ENCODE results near the gene FAM227B. TPM values are rescaled to one million over a fixed set of nuclear protein-coding genes. Genes with fewer than 3 reads are reported as not detected.
"Not testable (repeated sequence)": the region's sequence is repeated elsewhere in the genome, so short reads cannot be mapped to it uniquely, and the experiment has no call there.

FAM227B gene
- polyA plus RNA-seq (2012; ENCODE audit: missing spikeins): 10.6 TPM

GRCh38 chr15:49620658-49621368 is at the start of gene FAM227B, which contains the start of gene DTWD1:
TSS of gene FAM227B (minus strand) at chr15:49620818. CDS start at chr15:49615171, 5,647 bp downstream.
TSS of gene DTWD1 (plus strand) at chr15:49621048. CDS start at chr15:49625168, 4,120 bp downstream.
- FAIRE-seq (peak; percentile 92), DNase-seq (ENCODE audit: insufficient read length) (peak; percentile 63)
- TF ChIP-seq POLR2A (IDR thresholded peaks at IDR 0.05; ENCODE audit: low read depth, low read length): peak; percentile 93
- peak; percentile 89 for TF ChIP-seq TAF1 (IDR thresholded peaks at IDR 0.05; ENCODE audit: borderline replicate concordance, low read depth, low read length)
- TF ChIP-seq POLR2AphosphoS5 (IDR thresholded peaks at IDR 0.05; ENCODE audit: low read depth, low read length): peak; percentile 91

- TF ChIP-seq POLR2A (IDR thresholded peaks at IDR 0.05; ENCODE audit: low read depth, low read length) (no peak), POLR2AphosphoS5 (IDR thresholded peaks at IDR 0.05; ENCODE audit: low read depth, low read length) (no peak), TAF1 (IDR thresholded peaks at IDR 0.05; ENCODE audit: borderline replicate concordance, low read depth, low read length) (no peak)
- FAIRE-seq (no peak), DNase-seq (ENCODE audit: insufficient read length) (no peak)
These were observed 48.7 kb upstream of the FAM227B start for GRCh38 chr15:49669288-49669687.

- not testable (repeated sequence) for FAIRE-seq; DNase-seq (ENCODE audit: insufficient read length)
These were observed 45.9 kb upstream of the FAM227B start for GRCh38 chr15:49666486-49666885.

- TF ChIP-seq POLR2AphosphoS5 (IDR thresholded peaks at IDR 0.05; ENCODE audit: low read depth, low read length): no peak
- no peak for DNase-seq (ENCODE audit: insufficient read length)
- FAIRE-seq: no peak
These were observed 44.1 kb upstream of the FAM227B start for GRCh38 chr15:49664716-49665115.

GRCh38 chr15:49656734-49657133 is 36.1 kb upstream of the FAM227B start:
- FAIRE-seq (no peak), DNase-seq (ENCODE audit: insufficient read length) (no peak)
- no peak for TF ChIP-seq POLR2A (IDR thresholded peaks at IDR 0.05; ENCODE audit: low read depth, low read length)

GRCh38 chr15:49652922-49653321 is 32.3 kb upstream of the FAM227B start:
- FAIRE-seq: no peak
- DNase-seq (ENCODE audit: insufficient read length): no peak
- TF ChIP-seq POLR2AphosphoS5 (IDR thresholded peaks at IDR 0.05; ENCODE audit: low read depth, low read length) (no peak), TAF1 (IDR thresholded peaks at IDR 0.05; ENCODE audit: borderline replicate concordance, low read depth, low read length) (no peak), POLR2A (IDR thresholded peaks at IDR 0.05; ENCODE audit: low read depth, low read length) (no peak)

GRCh38 chr15:49650676-49651075 is 30.1 kb upstream of the FAM227B start:
- TF ChIP-seq POLR2AphosphoS5 (IDR thresholded peaks at IDR 0.05; ENCODE audit: low read depth, low read length): no peak
- no peak for TF ChIP-seq POLR2A (IDR thresholded peaks at IDR 0.05; ENCODE audit: low read depth, low read length)
- TF ChIP-seq TAF1 (IDR thresholded peaks at IDR 0.05; ENCODE audit: borderline replicate concordance, low read depth, low read length): no peak
- DNase-seq (ENCODE audit: insufficient read length) (no peak), FAIRE-seq (no peak)

GRCh38 chr15:49649987-49650386 is 29.4 kb upstream of the FAM227B start:
- TF ChIP-seq TAF1 (IDR thresholded peaks at IDR 0.05; ENCODE audit: borderline replicate concordance, low read depth, low read length) (no peak), POLR2A (IDR thresholded peaks at IDR 0.05; ENCODE audit: low read depth, low read length) (no peak), POLR2AphosphoS5 (IDR thresholded peaks at IDR 0.05; ENCODE audit: low read depth, low read length) (no peak)
- DNase-seq (ENCODE audit: insufficient read length) (no peak), FAIRE-seq (no peak)

GRCh38 chr15:49646891-49647290 is 26.3 kb upstream of the FAM227B start:
- DNase-seq (ENCODE audit: insufficient read length) (no peak), FAIRE-seq (no peak)
- TF ChIP-seq POLR2A (IDR thresholded peaks at IDR 0.05; ENCODE audit: low read depth, low read length): no peak
- no peak for TF ChIP-seq POLR2AphosphoS5 (IDR thresholded peaks at IDR 0.05; ENCODE audit: low read depth, low read length)
- TF ChIP-seq TAF1 (IDR thresholded peaks at IDR 0.05; ENCODE audit: borderline replicate concordance, low read depth, low read length): no peak

- TF ChIP-seq POLR2A (IDR thresholded peaks at IDR 0.05; ENCODE audit: low read depth, low read length): no peak
- TF ChIP-seq POLR2AphosphoS5 (IDR thresholded peaks at IDR 0.05; ENCODE audit: low read depth, low read length): no peak
- no peak for TF ChIP-seq TAF1 (IDR thresholded peaks at IDR 0.05; ENCODE audit: borderline replicate concordance, low read depth, low read length)
- FAIRE-seq (no peak), DNase-seq (ENCODE audit: insufficient read length) (no peak)
These were observed 25.3 kb upstream of the FAM227B start for GRCh38 chr15:49645941-49646340.

GRCh38 chr15:49645277-49645676 is 24.7 kb upstream of the FAM227B start:
- TF ChIP-seq TAF1 (IDR thresholded peaks at IDR 0.05; ENCODE audit: borderline replicate concordance, low read depth, low read length) (no peak), POLR2A (IDR thresholded peaks at IDR 0.05; ENCODE audit: low read depth, low read length) (no peak), POLR2AphosphoS5 (IDR thresholded peaks at IDR 0.05; ENCODE audit: low read depth, low read length) (no peak)
- no peak for DNase-seq (ENCODE audit: insufficient read length)
- FAIRE-seq: no peak

- TF ChIP-seq TAF1 (IDR thresholded peaks at IDR 0.05; ENCODE audit: borderline replicate concordance, low read depth, low read length) (no peak), POLR2A (IDR thresholded peaks at IDR 0.05; ENCODE audit: low read depth, low read length) (no peak), POLR2AphosphoS5 (IDR thresholded peaks at IDR 0.05; ENCODE audit: low read depth, low read length) (no peak)
- FAIRE-seq (no peak), DNase-seq (ENCODE audit: insufficient read length) (no peak)
These were observed 23.8 kb upstream of the FAM227B start for GRCh38 chr15:49644364-49644794.

- no peak for DNase-seq (ENCODE audit: insufficient read length)
- TF ChIP-seq POLR2AphosphoS5 (IDR thresholded peaks at IDR 0.05; ENCODE audit: low read depth, low read length) (no peak), TAF1 (IDR thresholded peaks at IDR 0.05; ENCODE audit: borderline replicate concordance, low read depth, low read length) (no peak), POLR2A (IDR thresholded peaks at IDR 0.05; ENCODE audit: low read depth, low read length) (no peak)
- FAIRE-seq: no peak
These were observed 17.2 kb upstream of the FAM227B start for GRCh38 chr15:49637857-49638256.
